MCF 10A (cell line): ENCODE results near the gene APOA4. TPM values are rescaled to one million over a fixed set of nuclear protein-coding genes. Genes with fewer than 3 reads are reported as not detected.

Source experiments
- BruUV-seq: library from RNA; stranded (reverse); fragments of 400-500 nt; replicated peaks from 2 replicates; lab custom pipeline; 2021; lab: Mats Ljungman, UMichigan
- CTCF ChIA-PET: fragments of 300-600 bp; sonication (Branson Sonifier 250); formaldehyde crosslinking; extraction: SDS; loops from one replicate; lab custom pipeline; 2021; ENCODE audit warnings: antibody characterized with exemption, inconsistent platforms; lab: Yijun Ruan, JAX
- POLR2A ChIA-PET: fragments of 300-600, 350-650 bp; sonication (Branson Sonifier 250); formaldehyde crosslinking; extraction: SDS; loops from one replicate; lab custom pipeline; 2020; ENCODE audit warnings: antibody characterized with exemption, inconsistent platforms; lab: Yijun Ruan, JAX
- DNase-seq: peaks from one replicate; pipeline ENCODE4 v3.0.0-alpha.2; 2018; ENCODE audit not compliant: unreplicated experiment
- H3K27ac Mint-ChIP-seq: one replicate; pipeline ENCODE4 v1.8.0; 2022; ENCODE audit warnings: mild to moderate bottlenecking, low read depth, mixed read lengths; ENCODE audit not compliant: unreplicated experiment
- H3K27me3 Mint-ChIP-seq: one replicate; pipeline ENCODE4 v1.8.0; 2022; ENCODE audit warnings: mixed read lengths; ENCODE audit not compliant: insufficient read depth, unreplicated experiment
- H3K36me3 Mint-ChIP-seq: one replicate; pipeline ENCODE4 v1.8.0; 2022; ENCODE audit warnings: mild to moderate bottlenecking, moderate library complexity, mixed read lengths; ENCODE audit not compliant: insufficient read depth, unreplicated experiment
- H3K4me1 Mint-ChIP-seq: one replicate; pipeline ENCODE4 v1.8.0; 2022; ENCODE audit warnings: mixed read lengths; ENCODE audit not compliant: insufficient read depth, unreplicated experiment
- H3K4me3 Mint-ChIP-seq: one replicate; pipeline ENCODE4 v1.8.0; 2022; ENCODE audit warnings: mild to moderate bottlenecking, moderate library complexity, mixed read lengths; ENCODE audit not compliant: unreplicated experiment
- H3K9me3 Mint-ChIP-seq: one replicate; pipeline ENCODE4 v1.8.0; 2022; ENCODE audit warnings: mixed read lengths; ENCODE audit not compliant: unreplicated experiment
- intact Hi-C: fragments of 100-400 bp; cut with micrococcal nuclease; formaldehyde crosslinking; loops from 2 replicates; pipeline ENCODE4 v1.14.1; 2022
- total RNA-seq: library from RNA; stranded (reverse); gene quantifications from 2 replicates; pipeline ENCODE4 v1.2.3, GENCODE V29; 2022
- TF ChIP-seq, protein P1 (sequence below): fragments of 200-600 bp; IDR thresholded peaks from one replicate; pipeline ENCODE4 v1.8.0; 2022; ENCODE audit warnings: antibody characterized with exemption, mild to moderate bottlenecking; ENCODE audit not compliant: unreplicated experiment

APOA4 gene
- total RNA-seq, 1 experiment from 2014 or later = not detected

DNA sequence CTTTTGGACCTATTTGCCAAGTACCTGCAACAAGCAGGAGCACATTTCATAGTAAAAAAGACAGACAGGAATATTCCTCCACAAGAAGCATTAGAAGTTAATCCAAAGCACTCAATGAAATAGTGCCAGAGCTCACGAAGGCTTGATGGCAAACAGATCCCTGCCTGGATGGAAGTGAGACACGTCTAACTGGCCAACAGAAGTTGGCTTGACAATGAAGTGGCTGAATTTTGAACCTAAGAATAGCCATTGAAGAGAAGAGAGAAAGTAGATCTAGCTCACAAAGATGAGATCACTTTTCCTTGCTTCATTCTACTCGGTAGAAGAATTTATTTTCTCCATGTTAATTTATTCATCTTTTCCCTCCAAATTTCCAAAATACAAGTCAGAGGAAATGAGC is 45.0 kb upstream of the APOA4 start:
- ChIA-PET POLR2A (no interaction called here), CTCF (interaction anchor here (1.6 to 6.1 kb wide), 2 partner anchors 12 to 236 kb away, joined by 5 to 19 read pairs; no protein-coding TSS in a partner anchor)
- no peak overlapping the region for H3K4me3 Mint-ChIP-seq
- DNase-seq = no peak
- intact Hi-C loops = no loop called here
- H3K27ac Mint-ChIP-seq = no peak overlapping the region
- TF ChIP-seq, protein P1, sequence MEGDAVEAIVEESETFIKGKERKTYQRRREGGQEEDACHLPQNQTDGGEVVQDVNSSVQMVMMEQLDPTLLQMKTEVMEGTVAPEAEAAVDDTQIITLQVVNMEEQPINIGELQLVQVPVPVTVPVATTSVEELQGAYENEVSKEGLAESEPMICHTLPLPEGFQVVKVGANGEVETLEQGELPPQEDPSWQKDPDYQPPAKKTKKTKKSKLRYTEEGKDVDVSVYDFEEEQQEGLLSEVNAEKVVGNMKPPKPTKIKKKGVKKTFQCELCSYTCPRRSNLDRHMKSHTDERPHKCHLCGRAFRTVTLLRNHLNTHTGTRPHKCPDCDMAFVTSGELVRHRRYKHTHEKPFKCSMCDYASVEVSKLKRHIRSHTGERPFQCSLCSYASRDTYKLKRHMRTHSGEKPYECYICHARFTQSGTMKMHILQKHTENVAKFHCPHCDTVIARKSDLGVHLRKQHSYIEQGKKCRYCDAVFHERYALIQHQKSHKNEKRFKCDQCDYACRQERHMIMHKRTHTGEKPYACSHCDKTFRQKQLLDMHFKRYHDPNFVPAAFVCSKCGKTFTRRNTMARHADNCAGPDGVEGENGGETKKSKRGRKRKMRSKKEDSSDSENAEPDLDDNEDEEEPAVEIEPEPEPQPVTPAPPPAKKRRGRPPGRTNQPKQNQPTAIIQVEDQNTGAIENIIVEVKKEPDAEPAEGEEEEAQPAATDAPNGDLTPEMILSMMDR = no peak
- peaks cover 41% of the 10 kb centered on the region for H3K36me3 Mint-ChIP-seq
- peaks cover 17% of the 10 kb centered on the region for H3K4me1 Mint-ChIP-seq
- BruUV-seq = no TSS peak
- no peaks in the 10 kb centered on the region for H3K27me3 Mint-ChIP-seq
- no peaks in the 10 kb centered on the region for H3K9me3 Mint-ChIP-seq

DNA sequence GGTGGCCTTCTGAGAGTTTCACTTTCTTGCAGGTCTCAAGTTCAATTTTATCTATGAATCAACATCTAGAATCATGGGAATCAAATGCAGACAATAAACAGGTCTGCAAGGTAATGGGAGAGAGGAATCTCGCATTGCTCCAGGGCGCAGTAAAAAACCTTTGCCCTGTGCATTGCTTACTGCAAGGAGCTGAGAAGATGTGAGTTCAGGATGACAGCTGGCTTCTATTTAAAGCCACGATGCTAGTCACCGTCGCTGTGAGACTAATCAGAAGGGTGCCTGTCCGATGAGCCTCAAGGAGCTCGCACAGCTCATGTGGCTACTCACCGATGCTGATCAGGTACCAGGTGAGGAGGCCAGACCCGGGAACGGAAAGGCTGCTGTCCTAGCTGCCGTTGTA is 44.5 kb upstream of the APOA4 start:
- ChIA-PET CTCF (interaction anchor here (1.6 to 6.1 kb wide), 2 partner anchors 12 to 237 kb away, joined by 5 to 19 read pairs; no protein-coding TSS in a partner anchor), POLR2A (no interaction called here)
- no peak overlapping the region for H3K4me3 Mint-ChIP-seq
- H3K27ac Mint-ChIP-seq = no peak overlapping the region
- no peaks in the 10 kb centered on the region for H3K27me3 Mint-ChIP-seq
- TF ChIP-seq, protein P1 = no peak
- BruUV-seq = no TSS peak
- no peak for DNase-seq
- peaks cover 17% of the 10 kb centered on the region for H3K4me1 Mint-ChIP-seq
- intact Hi-C loops = no loop called here
- no peaks in the 10 kb centered on the region for H3K9me3 Mint-ChIP-seq
- H3K36me3 Mint-ChIP-seq = peaks cover 37% of the 10 kb centered on the region

DNA sequence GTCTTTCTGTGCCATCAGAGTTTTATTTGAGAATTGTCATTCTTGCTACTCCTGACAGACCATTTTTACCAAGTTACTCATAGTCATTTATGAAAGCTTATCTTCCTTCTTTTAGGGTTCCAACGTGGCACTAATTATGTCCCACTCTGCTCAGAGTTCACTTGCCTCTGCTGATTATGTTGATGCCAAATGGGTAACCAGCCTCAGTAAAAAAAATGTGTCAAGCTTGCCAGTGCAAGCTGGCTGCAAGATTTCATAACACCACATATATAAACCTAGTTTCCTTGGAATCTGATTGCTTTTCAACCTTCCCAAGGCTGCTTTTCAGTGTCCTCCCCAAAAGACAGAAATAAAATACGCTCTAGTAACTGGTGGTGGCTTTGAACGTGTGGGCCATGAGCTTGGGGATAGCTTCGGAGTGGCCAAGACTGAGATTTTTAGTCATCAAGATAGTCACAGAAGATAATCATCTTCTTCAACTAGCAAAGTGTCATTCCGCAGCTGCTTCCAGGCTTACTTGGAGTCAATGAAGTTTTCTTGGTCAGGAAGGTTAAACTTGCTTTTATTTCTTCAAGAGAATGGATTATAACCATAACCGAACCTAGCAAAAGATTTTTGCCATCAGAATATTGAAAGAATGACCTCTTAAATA is 43.8 kb upstream of the APOA4 start:
- TF ChIP-seq, protein P1 = no peak
- peaks cover 15% of the 10 kb centered on the region for H3K4me1 Mint-ChIP-seq

DNA sequence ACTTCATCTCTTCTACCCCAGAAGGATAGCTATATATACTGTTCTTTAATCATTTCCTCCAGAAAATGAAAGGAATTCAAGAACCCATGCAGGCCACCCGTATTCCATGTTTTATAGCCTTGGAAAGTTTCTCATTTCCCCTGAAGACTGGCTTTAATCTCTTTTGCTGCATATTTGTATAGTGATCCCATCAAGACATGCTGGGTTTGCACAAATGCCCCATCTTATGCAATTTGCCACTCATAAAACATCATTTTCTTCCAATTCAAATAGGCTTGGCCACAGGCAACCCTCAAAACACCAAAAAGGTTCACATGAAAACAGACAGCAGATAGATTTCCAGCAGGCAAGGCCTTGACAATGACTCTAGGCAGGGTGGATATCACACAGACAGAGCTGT is 42.6 kb upstream of the APOA4 start:
- TF ChIP-seq, protein P1 = no peak
- Mint-ChIP-seq H3K9me3 (no peaks in the 10 kb centered on the region), H3K4me1 (peaks cover 9% of the 10 kb centered on the region), H3K27ac (no peak overlapping the region), H3K4me3 (no peak overlapping the region), H3K27me3 (no peaks in the 10 kb centered on the region), H3K36me3 (peaks cover 48% of the 10 kb centered on the region)
- no peak for DNase-seq
- ChIA-PET POLR2A (no interaction called here), CTCF (interaction anchor here (1.7 to 6.1 kb wide), 2 partner anchors 14 to 240 kb away, joined by 7 to 19 read pairs; no protein-coding TSS in a partner anchor)
- BruUV-seq = no TSS peak
- intact Hi-C loops = no loop called here

More for the DNA sequence above, 43.8 kb upstream of the APOA4 start:
- ChIA-PET POLR2A (no interaction called here), CTCF (interaction anchor here (0.5 to 6.1 kb wide), 4 partner anchors 13 to 240 kb away, joined by 3 to 19 read pairs (median 6); no protein-coding TSS in a partner anchor)
- Mint-ChIP-seq H3K27me3 (no peaks in the 10 kb centered on the region), H3K9me3 (no peaks in the 10 kb centered on the region), H3K36me3 (peaks cover 37% of the 10 kb centered on the region), H3K4me3 (no peak overlapping the region), H3K27ac (no peak overlapping the region)
- intact Hi-C loops = no loop called here
- BruUV-seq = no TSS peak
- DNase-seq = no peak
